BJ (cell line): ENCODE data around the gene NCAPD3. TPM values are rescaled to one million over a fixed set of nuclear protein-coding genes. Genes with fewer than 3 reads are reported as not detected.

Experiments used
- CTCF ChIA-PET: fragments of 350-600 bp; formaldehyde crosslinking; extraction: SDS; loops from one replicate; lab custom pipeline; 2021; ENCODE audit warnings: antibody characterized with exemption, inconsistent platforms; lab: Yijun Ruan, JAX
- POLR2A ChIA-PET: fragments of 300-600 bp; sonication (Branson Sonifier 250); formaldehyde crosslinking; extraction: SDS; loops from one replicate; lab custom pipeline; 2021; ENCODE audit warnings: antibody characterized with exemption; lab: Charles Lee
- DNase-seq: peaks from one replicate; pipeline ENCODE4 v3.0.0-alpha.2; 2011; ENCODE audit warnings: low read depth
- H3K27me3 ChIP-seq: 2 replicates; pipeline ENCODE4 v1.6.0; 2011; ENCODE audit warnings: low read length; ENCODE audit not compliant: control insufficient read depth, insufficient read depth
- H3K36me3 ChIP-seq: 2 replicates; pipeline ENCODE4 v1.5.1; 2011; ENCODE audit warnings: low read length; ENCODE audit not compliant: control insufficient read depth, insufficient read depth
- H3K4me3 ChIP-seq: 2 replicates; pipeline ENCODE4 v1.5.1; 2011; ENCODE audit warnings: low read depth, mild to moderate bottlenecking, control low read depth, low read length
- polyA plus RNA-seq: library from polyadenylated mRNA; depleted of rRNA; stranded (reverse); fragments of >200 nt; gene quantifications from 2 replicates; pipeline ENCODE4 v1.2.3, GENCODE V29; 2011
- TF ChIP-seq, protein P1 (sequence below): IDR thresholded peaks from 2 replicates; pipeline ENCODE4 v1.5.1; 2011; ENCODE audit warnings: low read depth, mild to moderate bottlenecking, control low read depth, inconsistent platforms, low read length, moderate library complexity; ENCODE audit not compliant: insufficient read depth

NCAPD3 gene
- polyA plus RNA-seq, 1 experiment = 18.1 TPM

DNA sequence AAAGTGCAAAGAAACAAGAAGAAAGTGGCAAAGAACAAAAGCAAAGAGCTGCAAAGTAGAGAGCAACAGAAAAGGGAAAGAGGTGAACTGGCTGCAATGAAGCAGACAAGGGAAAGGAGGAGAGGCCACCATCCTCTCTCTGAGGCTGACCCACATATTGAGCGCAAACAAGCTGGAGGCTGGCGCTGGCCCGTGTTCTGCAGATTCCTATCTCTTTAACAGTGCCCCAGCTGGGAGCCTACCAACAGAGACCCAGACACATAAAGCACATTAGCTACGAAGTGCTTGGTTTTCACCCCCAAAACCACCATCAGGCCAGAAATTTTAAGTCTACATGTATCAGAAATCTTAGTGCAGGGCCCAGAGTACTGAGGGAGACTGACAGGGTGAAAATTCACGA is 17.6 kb downstream of the NCAPD3 start:
- ChIA-PET CTCF (interaction anchor here (0.9 to 3.0 kb wide), 4 partner anchors 10 to 278 kb away, joined by 3 to 17 read pairs (median 4); no protein-coding TSS in a partner anchor), POLR2A (no interaction called here)
- Histone ChIP-seq H3K4me3 (no peak overlapping the region), H3K36me3 (peaks cover 10% of the 10 kb centered on the region; the same call in 1 of the 2 replicates), H3K27me3 (no peaks in the 10 kb centered on the region)
- no peak for DNase-seq
- TF ChIP-seq, protein P1, sequence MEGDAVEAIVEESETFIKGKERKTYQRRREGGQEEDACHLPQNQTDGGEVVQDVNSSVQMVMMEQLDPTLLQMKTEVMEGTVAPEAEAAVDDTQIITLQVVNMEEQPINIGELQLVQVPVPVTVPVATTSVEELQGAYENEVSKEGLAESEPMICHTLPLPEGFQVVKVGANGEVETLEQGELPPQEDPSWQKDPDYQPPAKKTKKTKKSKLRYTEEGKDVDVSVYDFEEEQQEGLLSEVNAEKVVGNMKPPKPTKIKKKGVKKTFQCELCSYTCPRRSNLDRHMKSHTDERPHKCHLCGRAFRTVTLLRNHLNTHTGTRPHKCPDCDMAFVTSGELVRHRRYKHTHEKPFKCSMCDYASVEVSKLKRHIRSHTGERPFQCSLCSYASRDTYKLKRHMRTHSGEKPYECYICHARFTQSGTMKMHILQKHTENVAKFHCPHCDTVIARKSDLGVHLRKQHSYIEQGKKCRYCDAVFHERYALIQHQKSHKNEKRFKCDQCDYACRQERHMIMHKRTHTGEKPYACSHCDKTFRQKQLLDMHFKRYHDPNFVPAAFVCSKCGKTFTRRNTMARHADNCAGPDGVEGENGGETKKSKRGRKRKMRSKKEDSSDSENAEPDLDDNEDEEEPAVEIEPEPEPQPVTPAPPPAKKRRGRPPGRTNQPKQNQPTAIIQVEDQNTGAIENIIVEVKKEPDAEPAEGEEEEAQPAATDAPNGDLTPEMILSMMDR = no peak

DNA sequence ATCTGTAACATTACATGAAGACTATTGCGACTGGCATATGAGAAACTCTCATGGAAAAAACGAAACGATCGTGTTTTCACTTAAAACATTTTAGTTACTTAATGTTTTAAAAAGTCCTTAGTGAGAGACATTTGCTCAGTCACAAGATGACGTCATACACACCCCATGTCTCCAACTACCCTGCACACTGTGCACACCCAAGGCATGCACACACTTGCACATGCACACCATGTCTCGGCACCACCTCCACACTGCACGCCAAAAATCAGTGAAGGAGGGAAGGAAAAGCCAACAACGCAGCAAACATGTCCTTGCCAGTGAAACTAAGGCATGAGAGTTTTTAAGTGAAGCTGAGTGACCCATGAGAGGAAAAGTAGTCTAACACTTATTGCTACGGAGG is 18.0 kb downstream of the NCAPD3 start:
- POLR2A ChIA-PET = no interaction called here

GRCh38 chr11:134202661-134203060 is 21.1 kb downstream of the NCAPD3 start:
- no peak for DNase-seq
- TF ChIP-seq, protein P1 = no peak
- Histone ChIP-seq H3K27me3 (no peaks in the 10 kb centered on the region), H3K36me3 (peaks cover 9% of the 10 kb centered on the region; the same call in 1 of the 2 replicates), H3K4me3 (no peak overlapping the region)
- ChIA-PET POLR2A (no interaction called here), CTCF (interaction anchor here (1.5 kb wide), 1 partner anchor 42 kb away, joined by 3 read pairs; no protein-coding TSS in a partner anchor)

More for the DNA sequence above, 18.0 kb downstream of the NCAPD3 start:
- CTCF ChIA-PET = interaction anchor here (0.9 to 1.3 kb wide), 3 partner anchors 21 to 278 kb away, joined by 3 to 4 read pairs (median 3); no protein-coding TSS in a partner anchor
- no peak for DNase-seq
- no peaks in the 10 kb centered on the region for H3K27me3 ChIP-seq
- TF ChIP-seq, protein P1 = no peak
- no peak overlapping the region for H3K4me3 ChIP-seq
- H3K36me3 ChIP-seq = peaks cover 10% of the 10 kb centered on the region; the same call in 1 of the 2 replicates

DNA sequence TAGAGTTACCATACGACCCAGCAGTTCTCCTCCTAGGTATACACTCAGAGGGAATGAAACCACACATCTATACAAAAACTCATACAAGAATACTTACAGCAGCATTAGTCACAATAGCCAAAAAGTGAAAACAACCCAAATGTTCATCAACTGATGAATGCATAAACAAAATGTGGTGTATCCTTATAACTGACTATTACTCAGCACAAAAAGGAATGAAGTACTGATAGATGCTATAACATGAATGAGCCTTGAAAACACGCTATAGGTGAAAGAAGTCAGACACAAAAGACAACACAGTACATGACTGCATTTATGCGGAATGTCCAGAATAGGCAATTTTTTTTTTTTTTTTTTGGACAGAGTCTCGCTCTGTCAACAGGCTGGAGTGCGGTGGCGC is 23.1 kb downstream of the NCAPD3 start:
- H3K4me3 ChIP-seq = no peak overlapping the region
- ChIA-PET CTCF (no interaction called here), POLR2A (no interaction called here)
- H3K27me3 ChIP-seq = no peaks in the 10 kb centered on the region
- TF ChIP-seq, protein P1 = no peak
- peaks cover 3% of the 10 kb centered on the region; the same call in 1 of the 2 replicates for H3K36me3 ChIP-seq
- DNase-seq = no peak

DNA sequence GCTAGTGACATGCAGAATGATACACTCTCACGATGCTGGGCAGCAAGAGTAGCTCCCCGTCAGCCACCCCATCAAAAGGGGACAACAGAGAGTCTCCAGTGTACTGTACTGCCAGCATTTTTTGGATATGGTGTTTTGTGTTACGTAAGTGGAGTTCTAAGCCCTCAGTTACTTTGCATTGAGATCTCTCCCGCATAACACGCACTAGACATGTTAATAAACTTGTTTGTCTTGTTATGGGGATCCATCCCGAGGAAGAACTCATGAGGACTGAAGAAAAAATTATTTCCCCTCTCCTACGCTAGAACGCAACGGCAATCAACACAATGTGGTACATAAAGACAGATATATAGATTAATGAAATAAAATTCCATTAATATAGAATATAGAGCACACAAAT is 24.2 kb downstream of the NCAPD3 start:
- H3K36me3 ChIP-seq = peaks cover 2% of the 10 kb centered on the region; the same call in 1 of the 2 replicates
- H3K4me3 ChIP-seq = no peak overlapping the region
- ChIA-PET CTCF (interaction anchor here (2.3 kb wide), 1 partner anchor 8 kb away, joined by 10 read pairs; no protein-coding TSS in a partner anchor), POLR2A (no interaction called here)
- no peaks in the 10 kb centered on the region for H3K27me3 ChIP-seq
- DNase-seq = no peak
- TF ChIP-seq, protein P1 = no peak
